GM12891 (cell line): Measurements from ENCODE around the gene TRIM65.

Experiments used
- PAX5 ChIP-seq: IDR thresholded peaks from 2 replicates; pipeline ENCODE4 v1.6.1; 2011; ENCODE audit warnings: low read length, moderate library complexity, mild to moderate bottlenecking; ENCODE audit not compliant: insufficient read depth, severe bottlenecking
- POLR2A ChIP-seq: IDR thresholded peaks from 2 replicates; pipeline ENCODE4 v1.6.1; 2011; ENCODE audit warnings: low read depth, low read length, control low read depth
- POLR2AphosphoS5 ChIP-seq: IDR thresholded peaks from 2 replicates; pipeline ENCODE4 v1.6.1; 2011; ENCODE audit warnings: low read depth, low read length, control low read depth
- POU2F2 ChIP-seq: IDR thresholded peaks from 2 replicates; pipeline ENCODE4 v1.6.1; 2011; ENCODE audit warnings: low read depth, mild to moderate bottlenecking, control low read depth, low read length, moderate library complexity
- SPI1 ChIP-seq: IDR thresholded peaks from 2 replicates; pipeline ENCODE4 v1.6.1; 2011; ENCODE audit warnings: low read depth, low read length, control low read depth
- TAF1 ChIP-seq: IDR thresholded peaks from 2 replicates; pipeline ENCODE4 v1.6.1; 2011; ENCODE audit warnings: low read depth, low read length, control low read depth

DNA sequence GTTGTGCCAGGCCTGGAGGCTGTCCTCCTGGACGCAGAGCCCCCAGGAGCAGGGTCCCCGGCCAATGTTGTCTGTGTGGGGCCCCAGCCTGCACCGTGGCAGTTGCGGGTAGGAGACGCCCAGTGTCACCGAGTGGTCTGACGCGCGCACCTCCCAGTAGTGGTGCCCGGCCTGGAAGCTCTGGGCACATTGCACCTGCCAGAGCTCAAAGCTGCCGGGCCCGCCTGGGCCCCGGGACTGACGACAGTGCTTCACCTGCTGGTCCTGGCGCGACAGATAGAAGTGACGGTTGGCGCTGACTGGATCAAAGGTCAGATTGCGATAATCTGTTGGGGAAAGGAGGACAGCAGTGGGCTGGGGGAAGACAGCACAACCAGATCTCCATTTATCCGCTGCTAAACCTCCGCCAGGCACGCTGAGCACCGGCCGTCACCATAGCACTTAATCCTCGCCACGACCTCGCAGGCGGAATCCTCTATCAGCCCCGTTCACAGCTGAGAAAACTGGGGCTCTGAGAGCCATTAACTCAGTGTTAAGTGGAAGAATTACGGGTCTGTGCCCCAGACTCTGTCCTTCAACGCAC, 5.6 kb downstream of the TRIM65 start:
- TF ChIP-seq POLR2A, result no peak
- TF ChIP-seq TAF1, result no peak
- TF ChIP-seq POLR2AphosphoS5, result no peak
- TF ChIP-seq SPI1, result no peak
- no peak for TF ChIP-seq POU2F2
- no peak for TF ChIP-seq PAX5
